SK-N-MC (cell line): ENCODE results near the gene TMEM132E.

Experiments used
- EZH2 ChIP-seq: fragments of 200-600 bp; sonication (generic); IDR thresholded peaks from one replicate; pipeline ENCODE4 v1.6.1; 2017; ENCODE audit warnings: antibody characterized with exemption
- FOXP2 ChIP-seq: optimal IDR thresholded peaks from 2 replicates; pipeline ENCODE3; 2011; ENCODE audit warnings: mild to moderate bottlenecking, moderate library complexity; ENCODE audit not compliant: insufficient read depth; ENCODE audit errors: extremely low read length, control extremely low read depth
- POLR2AphosphoS5 ChIP-seq: IDR thresholded peaks from 2 replicates; pipeline ENCODE4 v1.6.1; 2012; ENCODE audit warnings: mild to moderate bottlenecking, low read depth, low read length, borderline replicate concordance

- TF ChIP-seq EZH2 (no peak), POLR2AphosphoS5 (no peak), FOXP2 (no peak)
Observed at GRCh38 chr17:34624767-34625383, 45.5 kb downstream of the TMEM132E start.
